ENCODE results near the gene HS3ST2.
"Not testable (repeated sequence)": the region's sequence is repeated elsewhere in the genome, so short reads cannot be mapped to it uniquely, and the experiment has no call there.

The HS3ST2 gene

GRCh38 chr16:22814711-22815105 is 746 bp downstream of the HS3ST2 start:
- DNase-seq, result no peak

- DNase-seq, result no peak
Observed at GRCh38 chr16:22815863-22816262, 1.9 kb downstream of the HS3ST2 start.

GRCh38 chr16:22816475-22816874 is 2.5 kb downstream of the HS3ST2 start:
- no peak for DNase-seq

- DNase-seq, result not testable (repeated sequence)
Observed at GRCh38 chr16:22818736-22819135, 4.8 kb downstream of the HS3ST2 start.

- no peak for DNase-seq
Observed at GRCh38 chr16:22838681-22839080, 24.7 kb downstream of the HS3ST2 start.

GRCh38 chr16:22842031-22842430 is 28.1 kb downstream of the HS3ST2 start:
- DNase-seq, result not testable (repeated sequence)

GRCh38 chr16:22843122-22843521 is 29.2 kb downstream of the HS3ST2 start:
- DNase-seq, result no peak

GRCh38 chr16:22843856-22844255 is 29.9 kb downstream of the HS3ST2 start:
- DNase-seq, result no peak

GRCh38 chr16:22844416-22844815 is 30.5 kb downstream of the HS3ST2 start:
- no peak for DNase-seq

- no peak for DNase-seq
Observed at GRCh38 chr16:22847100-22847499, 33.1 kb downstream of the HS3ST2 start.

- no peak for DNase-seq
Observed at GRCh38 chr16:22847690-22848089, 33.7 kb downstream of the HS3ST2 start.

GRCh38 chr16:22848451-22848850 is 34.5 kb downstream of the HS3ST2 start:
- DNase-seq, result no peak

- DNase-seq, result no peak
Observed at GRCh38 chr16:22849517-22849916, 35.6 kb downstream of the HS3ST2 start.

GRCh38 chr16:22855231-22855630 is 41.3 kb downstream of the HS3ST2 start:
- DNase-seq, result no peak

- no peak for DNase-seq
Observed at GRCh38 chr16:22857296-22858025, 43.5 kb downstream of the HS3ST2 start.

GRCh38 chr16:22859925-22860324 is 46.0 kb downstream of the HS3ST2 start:
- no peak for DNase-seq

- DNase-seq, result no peak
Observed at GRCh38 chr16:22861580-22861979, 47.6 kb downstream of the HS3ST2 start.

- DNase-seq, result no peak
Observed at GRCh38 chr16:22862046-22862445, 48.1 kb downstream of the HS3ST2 start.

- DNase-seq, result no peak
Observed at GRCh38 chr16:22864375-22864774, 50.4 kb downstream of the HS3ST2 start.

GRCh38 chr16:22868593-22869224 is 54.7 kb downstream of the HS3ST2 start:
- DNase-seq, result no peak

GRCh38 chr16:22871861-22872260 is 57.9 kb downstream of the HS3ST2 start:
- DNase-seq, result no peak

GRCh38 chr16:22874394-22874793 is 60.4 kb downstream of the HS3ST2 start:
- no peak for DNase-seq

- no peak for DNase-seq
Observed at GRCh38 chr16:22878955-22879354, 65.0 kb downstream of the HS3ST2 start.

- DNase-seq, result no peak
Observed at GRCh38 chr16:22879466-22879865, 65.5 kb downstream of the HS3ST2 start.

- DNase-seq, result no peak
Observed at GRCh38 chr16:22882981-22883380, 69.0 kb downstream of the HS3ST2 start.
